GM23338 (cell line): ENCODE measurements around the gene ADRA1B.

Experiments
- CREB1 ChIP-seq: fragments of 250-450 bp; sonication (Bioruptor Pico); IDR thresholded peaks from 2 replicates; pipeline ENCODE4 v1.5.0; 2020; ENCODE audit warnings: low read depth, mild to moderate bottlenecking, moderate library complexity
- EZH2phosphoT487 ChIP-seq: fragments of 200-600 bp; sonication (generic); IDR thresholded peaks from one replicate; pipeline ENCODE4 v1.8.1; 2018; ENCODE audit warnings: antibody characterized with exemption; ENCODE audit not compliant: unreplicated experiment
- JUNB ChIP-seq: IDR thresholded peaks from one replicate; pipeline ENCODE4 v1.6.1; 2016; ENCODE audit warnings: antibody characterized with exemption; ENCODE audit not compliant: unreplicated experiment
- TF ChIP-seq, protein P1 (sequence below): IDR thresholded peaks from one replicate; pipeline ENCODE4 v1.6.1; 2018; ENCODE audit warnings: antibody characterized with exemption; ENCODE audit not compliant: unreplicated experiment
- TF ChIP-seq, protein P2 (sequence below), 2 experiments: fragments of 200-600 bp in 1 of 2; sonication (generic) in 1 of 2; conservative IDR thresholded peaks; 2 replicates each; pipeline versions ENCODE4 v1.5.1 to v1.6.1; 2016 to 2017; ENCODE audit warnings: antibody characterized with exemption in 2 of 2, low read depth in 2 of 2, mild to moderate bottlenecking in 2 of 2, moderate library complexity in 1 of 2

DNA sequence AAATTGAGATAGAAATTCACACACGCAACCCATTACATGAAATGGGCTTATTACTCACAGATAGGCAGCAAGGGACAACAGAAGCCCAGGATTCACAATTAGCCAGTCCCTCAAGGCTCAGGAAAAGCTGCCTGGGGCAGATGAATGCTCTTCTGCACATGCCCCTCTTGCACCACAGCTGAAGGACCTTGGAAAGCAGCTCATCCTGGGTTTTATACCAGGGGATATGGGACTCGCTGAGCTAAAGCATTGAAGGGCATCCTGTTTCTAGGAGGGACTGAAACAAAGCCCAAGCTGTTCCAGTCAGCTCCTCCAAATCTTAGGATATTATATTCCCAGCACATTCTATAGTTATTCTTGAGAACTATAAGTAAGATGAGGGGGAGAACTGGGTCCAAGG, 76.9 kb downstream of the ADRA1B start:
- no peak for TF ChIP-seq JUNB
- TF ChIP-seq EZH2phosphoT487, result no peak
- no peak for TF ChIP-seq CREB1 (CRISPR knock-in tag)
- TF ChIP-seq, protein P1, sequence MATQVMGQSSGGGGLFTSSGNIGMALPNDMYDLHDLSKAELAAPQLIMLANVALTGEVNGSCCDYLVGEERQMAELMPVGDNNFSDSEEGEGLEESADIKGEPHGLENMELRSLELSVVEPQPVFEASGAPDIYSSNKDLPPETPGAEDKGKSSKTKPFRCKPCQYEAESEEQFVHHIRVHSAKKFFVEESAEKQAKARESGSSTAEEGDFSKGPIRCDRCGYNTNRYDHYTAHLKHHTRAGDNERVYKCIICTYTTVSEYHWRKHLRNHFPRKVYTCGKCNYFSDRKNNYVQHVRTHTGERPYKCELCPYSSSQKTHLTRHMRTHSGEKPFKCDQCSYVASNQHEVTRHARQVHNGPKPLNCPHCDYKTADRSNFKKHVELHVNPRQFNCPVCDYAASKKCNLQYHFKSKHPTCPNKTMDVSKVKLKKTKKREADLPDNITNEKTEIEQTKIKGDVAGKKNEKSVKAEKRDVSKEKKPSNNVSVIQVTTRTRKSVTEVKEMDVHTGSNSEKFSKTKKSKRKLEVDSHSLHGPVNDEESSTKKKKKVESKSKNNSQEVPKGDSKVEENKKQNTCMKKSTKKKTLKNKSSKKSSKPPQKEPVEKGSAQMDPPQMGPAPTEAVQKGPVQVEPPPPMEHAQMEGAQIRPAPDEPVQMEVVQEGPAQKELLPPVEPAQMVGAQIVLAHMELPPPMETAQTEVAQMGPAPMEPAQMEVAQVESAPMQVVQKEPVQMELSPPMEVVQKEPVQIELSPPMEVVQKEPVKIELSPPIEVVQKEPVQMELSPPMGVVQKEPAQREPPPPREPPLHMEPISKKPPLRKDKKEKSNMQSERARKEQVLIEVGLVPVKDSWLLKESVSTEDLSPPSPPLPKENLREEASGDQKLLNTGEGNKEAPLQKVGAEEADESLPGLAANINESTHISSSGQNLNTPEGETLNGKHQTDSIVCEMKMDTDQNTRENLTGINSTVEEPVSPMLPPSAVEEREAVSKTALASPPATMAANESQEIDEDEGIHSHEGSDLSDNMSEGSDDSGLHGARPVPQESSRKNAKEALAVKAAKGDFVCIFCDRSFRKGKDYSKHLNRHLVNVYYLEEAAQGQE, result no peak
- TF ChIP-seq, protein P2, sequence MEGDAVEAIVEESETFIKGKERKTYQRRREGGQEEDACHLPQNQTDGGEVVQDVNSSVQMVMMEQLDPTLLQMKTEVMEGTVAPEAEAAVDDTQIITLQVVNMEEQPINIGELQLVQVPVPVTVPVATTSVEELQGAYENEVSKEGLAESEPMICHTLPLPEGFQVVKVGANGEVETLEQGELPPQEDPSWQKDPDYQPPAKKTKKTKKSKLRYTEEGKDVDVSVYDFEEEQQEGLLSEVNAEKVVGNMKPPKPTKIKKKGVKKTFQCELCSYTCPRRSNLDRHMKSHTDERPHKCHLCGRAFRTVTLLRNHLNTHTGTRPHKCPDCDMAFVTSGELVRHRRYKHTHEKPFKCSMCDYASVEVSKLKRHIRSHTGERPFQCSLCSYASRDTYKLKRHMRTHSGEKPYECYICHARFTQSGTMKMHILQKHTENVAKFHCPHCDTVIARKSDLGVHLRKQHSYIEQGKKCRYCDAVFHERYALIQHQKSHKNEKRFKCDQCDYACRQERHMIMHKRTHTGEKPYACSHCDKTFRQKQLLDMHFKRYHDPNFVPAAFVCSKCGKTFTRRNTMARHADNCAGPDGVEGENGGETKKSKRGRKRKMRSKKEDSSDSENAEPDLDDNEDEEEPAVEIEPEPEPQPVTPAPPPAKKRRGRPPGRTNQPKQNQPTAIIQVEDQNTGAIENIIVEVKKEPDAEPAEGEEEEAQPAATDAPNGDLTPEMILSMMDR (conservative IDR thresholded peaks at IDR 0.05; ENCODE audit: low read depth in 2 of 2), result no peak
